Caco-2 (cell line): ENCODE measurements around the gene PXYLP1. TPM values are rescaled to one million over a fixed set of nuclear protein-coding genes. Genes with fewer than 3 reads are reported as not detected.
"Not testable (repeated sequence)": the region's sequence is repeated elsewhere in the genome, so short reads cannot be mapped to it uniquely, and the experiment has no call there.

ENCODE experiments used
- BruUV-seq: library from RNA; stranded (reverse); fragments of 400-500 nt; replicated peaks from 2 replicates; lab custom pipeline; 2021; lab: Mats Ljungman, UMichigan
- CTCF ChIA-PET: fragments of 300-600 bp; sonication (Branson Sonifier 250); formaldehyde crosslinking; loops from one replicate; lab custom pipeline; 2022; ENCODE audit warnings: antibody characterized with exemption; lab: Charles Lee
- POLR2A ChIA-PET: fragments of 300-600 bp; sonication (Branson Sonifier 250); formaldehyde crosslinking; loops from one replicate; lab custom pipeline; 2022; ENCODE audit warnings: antibody characterized with exemption; lab: Charles Lee
- DNase-seq, 2 experiments: peaks; one replicate each; pipeline versions ENCODE4 v3.0.0 to v3.0.0-alpha.2; 2020 to 2022
- H3K27me3 ChIP-seq: replicated peaks from 2 replicates; pipeline ENCODE4 v1.6.0; 2011; ENCODE audit warnings: low read length; ENCODE audit not compliant: control insufficient read depth, insufficient read depth
- H3K36me3 ChIP-seq: 2 replicates; pipeline ENCODE4 v1.5.1; 2011; ENCODE audit warnings: low read length; ENCODE audit not compliant: control insufficient read depth, insufficient read depth
- H3K4me1 ChIP-seq: fragments of 250-450 bp; sonication (Bioruptor Pico); 2 replicates; pipeline ENCODE4 v1.5.1; 2020; ENCODE audit warnings: mild to moderate bottlenecking
- H3K4me3 ChIP-seq: 2 replicates; pipeline ENCODE4 v1.5.1; 2011; ENCODE audit warnings: low read depth, mild to moderate bottlenecking, control low read depth, low read length
- H3K9me3 ChIP-seq: fragments of 250-450 bp; sonication (Bioruptor Pico); 2 replicates; pipeline ENCODE4 v1.5.1; 2020; ENCODE audit warnings: mild to moderate bottlenecking, moderate library complexity
- H3K27ac Mint-ChIP-seq: one replicate; pipeline ENCODE4 v1.8.0; 2022; ENCODE audit warnings: mixed read lengths; ENCODE audit not compliant: unreplicated experiment
- H3K27me3 Mint-ChIP-seq: one replicate; pipeline ENCODE4 v1.8.0; 2022; ENCODE audit warnings: mixed read lengths; ENCODE audit not compliant: insufficient read depth, unreplicated experiment
- H3K36me3 Mint-ChIP-seq: one replicate; pipeline ENCODE4 v1.8.0; 2022; ENCODE audit warnings: mild to moderate bottlenecking, mixed read lengths; ENCODE audit not compliant: insufficient read depth, unreplicated experiment
- H3K4me1 Mint-ChIP-seq: one replicate; pipeline ENCODE4 v1.8.0; 2022; ENCODE audit warnings: low read depth, mixed read lengths; ENCODE audit not compliant: unreplicated experiment
- H3K4me3 Mint-ChIP-seq: one replicate; pipeline ENCODE4 v1.8.0; 2022; ENCODE audit warnings: mild to moderate bottlenecking, moderate library complexity, mixed read lengths; ENCODE audit not compliant: unreplicated experiment
- H3K9me3 Mint-ChIP-seq: one replicate; pipeline ENCODE4 v1.8.0; 2022; ENCODE audit warnings: mixed read lengths; ENCODE audit not compliant: unreplicated experiment
- CTCF ChIP-seq, 2 experiments: fragments of 200-600 bp in 1 of 2; IDR thresholded peaks; 1 replicate in 1 of 2; 2 replicates in 1 of 2; pipeline versions ENCODE4 v1.5.1 to v1.8.0; 2011 to 2022; ENCODE audit warnings: antibody characterized with exemption in 1 of 2, control low read depth in 1 of 2, inconsistent platforms in 1 of 2, low read depth in 1 of 2, low read length in 1 of 2, mild to moderate bottlenecking in 1 of 2, moderate library complexity in 1 of 2; ENCODE audit not compliant: insufficient read depth in 1 of 2, severe bottlenecking in 1 of 2, unreplicated experiment in 1 of 2
- intact Hi-C: fragments of 100-400 bp; cut with micrococcal nuclease; formaldehyde crosslinking; loops from one replicate; pipeline ENCODE4 v1.10.0; 2022; ENCODE audit not compliant: unreplicated experiment
- total RNA-seq: library from RNA; stranded (reverse); gene quantifications from 2 replicates; pipeline ENCODE4 v1.2.3, GENCODE V29; 2022

The PXYLP1 gene
- total RNA-seq, 1 experiment from 2014 or later, result 24.6 TPM

GRCh38 chr3:141312354-141313092 is 80.9 kb downstream of the PXYLP1 start:
- Mint-ChIP-seq H3K4me3 (peak overlapping the region; percentile 92), H3K27ac (peak overlapping the region; percentile 89), H3K4me1 (peaks cover 5% of the 10 kb centered on the region), H3K36me3 (no peaks in the 10 kb centered on the region), H3K9me3 (no peaks in the 10 kb centered on the region), H3K27me3 (no peaks in the 10 kb centered on the region)
- peaks cover 9% of the 10 kb centered on the region for H3K4me1 ChIP-seq
- POLR2A ChIA-PET, result interaction anchor here (1.2 to 1.5 kb wide), 2 partner anchors 48 to 56 kb away, joined by 3 to 7 read pairs; partner anchors contain the start of gene ZBTB38
- no peaks in the 10 kb centered on the region for H3K27me3 ChIP-seq
- BruUV-seq, result no TSS peak
- intact Hi-C loops, result loop anchor here (1.0 kb wide), 1 partner anchor 249 kb away; no protein-coding TSS in a partner anchor
- no peak overlapping the region; the same call in 1 of the 2 replicates for H3K4me3 ChIP-seq
- no peaks in the 10 kb centered on the region for H3K9me3 ChIP-seq
- no peak for DNase-seq
- H3K36me3 ChIP-seq, result no peaks in the 10 kb centered on the region
- no peak for TF ChIP-seq CTCF (IDR thresholded peaks at IDR 0.05; ENCODE audit: insufficient read depth in 1 of 2, low read depth in 1 of 2, low read length in 1 of 2, severe bottlenecking in 1 of 2, unreplicated experiment in 1 of 2)
- CTCF ChIA-PET, result interaction anchor here (1.0 to 2.6 kb wide), 16 partner anchors 10 to 153 kb away, joined by 3 to 35 read pairs (median 6); partner anchors contain the start of gene PXYLP1

- TF ChIP-seq CTCF (IDR thresholded peaks at IDR 0.05; ENCODE audit: insufficient read depth in 1 of 2, low read depth in 1 of 2, low read length in 1 of 2, severe bottlenecking in 1 of 2, unreplicated experiment in 1 of 2), result no peak
- H3K4me3 ChIP-seq, result no peak overlapping the region
- H3K36me3 ChIP-seq, result no peaks in the 10 kb centered on the region
- DNase-seq, result no peak
- no peaks in the 10 kb centered on the region for H3K9me3 Mint-ChIP-seq
- H3K4me1 Mint-ChIP-seq, result peaks cover 5% of the 10 kb centered on the region
- H3K27me3 Mint-ChIP-seq, result no peaks in the 10 kb centered on the region
- intact Hi-C loops, result no loop called here
- no peak overlapping the region for H3K27ac Mint-ChIP-seq
- H3K9me3 ChIP-seq, result no peaks in the 10 kb centered on the region
- peaks cover 9% of the 10 kb centered on the region for H3K4me1 ChIP-seq
- no peaks in the 10 kb centered on the region for H3K27me3 ChIP-seq
- ChIA-PET CTCF (interaction anchor here (0.6 to 1.8 kb wide), 2 partner anchors 33 to 147 kb away, joined by 3 to 8 read pairs; no protein-coding TSS in a partner anchor), POLR2A (no interaction called here)
- H3K36me3 Mint-ChIP-seq, result no peaks in the 10 kb centered on the region
- BruUV-seq, result no TSS peak
- H3K4me3 Mint-ChIP-seq, result peak overlapping the region; percentile 49
These were observed 81.6 kb downstream of the PXYLP1 start for GRCh38 chr3:141313093-141313683.

- H3K36me3 Mint-ChIP-seq, H3K4me3 Mint-ChIP-seq, H3K27me3 ChIP-seq, H3K9me3 Mint-ChIP-seq, BruUV-seq, H3K4me3 ChIP-seq, POLR2A ChIA-PET, H3K4me1 ChIP-seq, H3K27me3 Mint-ChIP-seq, H3K36me3 ChIP-seq, H3K9me3 ChIP-seq, DNase-seq, intact Hi-C loops, H3K4me1 Mint-ChIP-seq, H3K27ac Mint-ChIP-seq: not testable (repeated sequence)
- CTCF ChIA-PET, result interaction anchor here (0.7 kb wide), 1 partner anchor 29 kb away, joined by 6 read pairs; no protein-coding TSS in a partner anchor
These were observed 82.8 kb downstream of the PXYLP1 start for GRCh38 chr3:141314415-141314814.
